B cell (primary cell): ENCODE measurements around the gene SETD9. TPM values are rescaled to one million over a fixed set of nuclear protein-coding genes. Genes with fewer than 3 reads are reported as not detected.
A peak's percentile ranks its signal among the peaks of the same experiment; 100 is the strongest.

Experiments
- ATAC-seq: fragments of 200-7000 bp; cut with Tn5 transposase; one replicate; pipeline ENCODE4 v1.10.0; 2021; ENCODE audit warnings: low read depth, mild to moderate bottlenecking, moderate number of reproducible peaks, moderate library complexity
- CTCF ChIA-PET: fragments of 350-600 bp; sonication (Branson Sonifier 250); formaldehyde crosslinking; loops from one replicate; lab custom pipeline; 2021; ENCODE audit warnings: antibody characterized with exemption, inconsistent platforms; lab: Charles Lee
- POLR2A ChIA-PET: fragments of 350-600 bp; sonication (Branson Sonifier 250); formaldehyde crosslinking; loops from one replicate; lab custom pipeline; 2021; ENCODE audit warnings: antibody characterized with exemption; lab: Charles Lee
- DNase-seq: peaks from one replicate; pipeline ENCODE4 v3.0.0; 2013
- H2AFZ ChIP-seq: 2 replicates; pipeline ENCODE4 v1.6.1; 2012; ENCODE audit warnings: mild to moderate bottlenecking, low read depth, low read length; ENCODE audit not compliant: insufficient read depth, poor library complexity, severe bottlenecking
- H3K27ac ChIP-seq, 2 donors: 1 replicate in 1 of 2; 2 replicates in 1 of 2; pipeline ENCODE4 v1.5.1; 2012 to 2013; ENCODE audit warnings: low read length in 2 of 2, mild to moderate bottlenecking in 2 of 2, moderate library complexity in 1 of 2
- H3K27me3 ChIP-seq, 4 experiments: fragments of 200-600 bp in 1 of 4; sonication (generic) in 1 of 4; replicated peaks in 1 of 4; 1 replicate in 2 of 4; 2 replicates in 2 of 4; pipeline versions ENCODE4 v1.6.1 to v1.7.0; 2013 to 2016; ENCODE audit warnings: low read length in 3 of 4, mild to moderate bottlenecking in 2 of 4, mixed read lengths in 1 of 4, moderate library complexity in 1 of 4; ENCODE audit not compliant: insufficient read depth in 4 of 4, control insufficient read depth in 3 of 4; ENCODE audit errors: control extremely low read depth in 1 of 4
- H3K36me3 ChIP-seq, 2 experiments: replicated peaks in 1 of 2; 1 replicate in 1 of 2; 2 replicates in 1 of 2; pipeline versions ENCODE4 v1.6.1 to v1.7.1; 2013; ENCODE audit warnings: low read length in 1 of 2; ENCODE audit not compliant: insufficient read depth in 2 of 2, control insufficient read depth in 1 of 2; ENCODE audit errors: control extremely low read depth in 1 of 2, extremely low read depth in 1 of 2
- H3K4me1 ChIP-seq, 2 donors: fragments of 200-600 bp in 1 of 2; sonication (generic) in 1 of 2; 1 replicate in 1 of 2; 2 replicates in 1 of 2; pipeline versions ENCODE4 v1.5.1 to v1.6.1; 2013 to 2017; ENCODE audit warnings: low read length in 2 of 2; ENCODE audit not compliant: control insufficient read depth in 2 of 2, insufficient read depth in 2 of 2
- H3K4me2 ChIP-seq: replicated peaks from 2 replicates; pipeline ENCODE3; 2012; ENCODE audit warnings: mild to moderate bottlenecking, low read depth, low read length; ENCODE audit not compliant: poor library complexity, severe bottlenecking
- H3K4me3 ChIP-seq, 5 experiments: fragments of 200-600 bp in 1 of 5; sonication (generic) in 1 of 5; 1 replicate in 3 of 5; 2 replicates in 2 of 5; pipeline versions ENCODE4 v1.5.1 to v1.7.0; 2011 to 2016; ENCODE audit warnings: low read length in 4 of 5, mild to moderate bottlenecking in 4 of 5, low read depth in 2 of 5, control low read depth in 1 of 5, moderate library complexity in 1 of 5; ENCODE audit not compliant: insufficient read depth in 1 of 5; ENCODE audit errors: control extremely low read depth in 1 of 5, extremely low read depth in 1 of 5
- H3K79me2 ChIP-seq: fragments of 200-600 bp; sonication (generic); one replicate; pipeline ENCODE4 v1.6.0; 2016; ENCODE audit warnings: low read length; ENCODE audit not compliant: control insufficient read depth, insufficient read depth
- H3K9ac ChIP-seq: fragments of 200-600 bp; sonication (generic); 2 replicates; pipeline ENCODE4 v1.6.1; 2017; ENCODE audit warnings: mild to moderate bottlenecking, low read length, moderate library complexity
- H3K9me3 ChIP-seq, 3 donors: one replicate each; pipeline versions ENCODE4 v1.6.1 to v1.7.1; 2013; ENCODE audit warnings: low read length in 2 of 3; ENCODE audit not compliant: control insufficient read depth in 2 of 3, insufficient read depth in 1 of 3; ENCODE audit errors: control extremely low read depth in 1 of 3
- H4K20me1 ChIP-seq: 2 replicates; pipeline ENCODE4 v1.6.0; 2012; ENCODE audit warnings: mild to moderate bottlenecking, low read length; ENCODE audit not compliant: insufficient read depth, control insufficient read depth, poor library complexity, severe bottlenecking
- H3K27ac Mint-ChIP-seq: one replicate; pipeline ENCODE4 v1.8.0; 2021; ENCODE audit warnings: mixed read lengths
- H3K27me3 Mint-ChIP-seq: one replicate; pipeline ENCODE4 v1.8.0; 2021; ENCODE audit warnings: mixed read lengths
- H3K4me1 Mint-ChIP-seq: one replicate; pipeline ENCODE4 v1.8.0; 2021; ENCODE audit warnings: mixed read lengths
- H3K4me3 Mint-ChIP-seq: one replicate; pipeline ENCODE4 v1.8.0; 2021; ENCODE audit warnings: mixed read lengths
- H3K9me3 Mint-ChIP-seq: one replicate; pipeline ENCODE4 v1.8.0; 2022; ENCODE audit warnings: mixed read lengths; ENCODE audit not compliant: insufficient read depth
- CTCF ChIP-seq: fragments of 200-600 bp; IDR thresholded peaks from one replicate; pipeline ENCODE4 v1.8.0; 2022; ENCODE audit warnings: antibody characterized with exemption, mild to moderate bottlenecking
- EZH2 ChIP-seq: IDR thresholded peaks from 2 replicates; pipeline ENCODE4 v1.6.1; 2012; ENCODE audit warnings: borderline replicate concordance, low read depth, mild to moderate bottlenecking, moderate library complexity, low read length; ENCODE audit not compliant: insufficient read depth, poor library complexity, severe bottlenecking
- WGBS: methylation state at CpG from one replicate; pipeline ENCODE4 v1.1.5; 2013; ENCODE audit warnings: missing lambda C conversion rate; ENCODE audit not compliant: insufficient coverage; 5-methylcytosine and 5-hydroxymethylcytosine counted together
- intact Hi-C: fragments of 100-400 bp; cut with micrococcal nuclease; formaldehyde crosslinking; loops from one replicate; pipeline ENCODE4 v1.10.0; 2022
- polyA plus RNA-seq: library from polyadenylated mRNA; depleted of rRNA; stranded (reverse); fragments of >200 nt; gene quantifications from 2 replicates; pipeline ENCODE4 v1.2.3, GENCODE V29; 2012
- total RNA-seq, 2 donors: library from RNA; stranded (reverse); fragments of 120-200 nt in 1 of 2; gene quantifications; 1 replicate in 1 of 2; 2 replicates in 1 of 2; pipeline versions ENCODE4 v1.2.3 to v1.2.4, GENCODE V29; 2013 to 2022

SETD9 gene
- total and polyA plus RNA-seq, 2 donors (not counting 1 experiment from before 2014, with no cell fraction given), result 5.0 to 7.2 TPM

- DNase-seq (no peak), ATAC-seq (no peak)
- Mint-ChIP-seq H3K27ac (peak overlapping the region; percentile 62), H3K9me3 (no peaks in the 10 kb centered on the region), H3K27me3 (no peaks in the 10 kb centered on the region), H3K4me1 (peaks cover 5% of the 10 kb centered on the region), H3K4me3 (no peak overlapping the region)
- H3K4me3 ChIP-seq, result no peak overlapping the region
- no peak overlapping the region for H3K4me2 ChIP-seq
- intact Hi-C loops, result no loop called here
- no peak overlapping the region for H3K27ac ChIP-seq
- H4K20me1 ChIP-seq, result peaks cover 5% of the 10 kb centered on the region
- no peaks in the 10 kb centered on the region for H3K9me3 ChIP-seq
- H2AFZ ChIP-seq, result no peak overlapping the region
- POLR2A ChIA-PET, result interaction anchor here (0.9 kb wide), 1 partner anchor 364 kb away, joined by 9 read pairs; no protein-coding TSS in a partner anchor
- CTCF ChIA-PET, result interaction anchor here (0.6 to 8.6 kb wide), 9 partner anchors 18 to 634 kb away, joined by 3 to 138 read pairs (median 5); no protein-coding TSS in a partner anchor
- H3K36me3 ChIP-seq, result peaks cover 3 to 27% of the 10 kb centered on the region in 2 experiments
- H3K27me3 ChIP-seq, result no peaks in the 10 kb centered on the region
- H3K79me2 ChIP-seq, result no peaks in the 10 kb centered on the region
- peaks cover 9 to 16% of the 10 kb centered on the region in 2 donors for H3K4me1 ChIP-seq
- H3K9ac ChIP-seq, result no peak overlapping the region
- TF ChIP-seq EZH2 (no peak), CTCF (no peak)
- 80% methylated on average over 1 of the region's 4 CpGs for WGBS
These were observed 11.2 kb upstream of the SETD9 start for GRCh38 chr5:56898213-56898612.

- intact Hi-C loops, result loop anchor here (2.0 kb wide), 1 partner anchor 130 kb away; no protein-coding TSS in a partner anchor
- no peak overlapping the region for H3K4me3 Mint-ChIP-seq
- no peaks in the 10 kb centered on the region for H3K27me3 ChIP-seq
- H4K20me1 ChIP-seq, result no peaks in the 10 kb centered on the region
- ChIA-PET POLR2A (no interaction called here), CTCF (interaction anchor here (0.6 to 8.6 kb wide), 28 partner anchors 8 to 1560 kb away, joined by 3 to 138 read pairs (median 4); partner anchors contain the start of gene SETD9)
- WGBS, result 45% methylated on average over 3 of the region's 4 CpGs
- DNase-seq (no peak), ATAC-seq (no peak)
- H3K36me3 ChIP-seq, result peaks cover 2 to 9% of the 10 kb centered on the region in 2 experiments
- peak overlapping the region; percentile 16 for H3K4me2 ChIP-seq
- H3K4me1 ChIP-seq, result peaks cover 4 to 8% of the 10 kb centered on the region in 2 donors
- H3K27ac Mint-ChIP-seq, result no peak overlapping the region
- no peak for TF ChIP-seq EZH2
- TF ChIP-seq CTCF, result no peak
- H3K27ac ChIP-seq, result no peak overlapping the region
- no peaks in the 10 kb centered on the region for H3K4me1 Mint-ChIP-seq
- no peaks in the 10 kb centered on the region for H3K79me2 ChIP-seq
- no peak overlapping the region for H3K4me3 ChIP-seq
- H2AFZ ChIP-seq, result no peak overlapping the region
- H3K9ac ChIP-seq, result no peak overlapping the region
- H3K9me3 Mint-ChIP-seq, result no peaks in the 10 kb centered on the region
- no peaks in the 10 kb centered on the region for H3K27me3 Mint-ChIP-seq
- H3K9me3 ChIP-seq, result no peaks in the 10 kb centered on the region
These were observed 9.0 kb upstream of the SETD9 start for GRCh38 chr5:56900395-56900794.
